M059J (cell line): ENCODE measurements around the gene STAMBP. TPM values are rescaled to one million over a fixed set of nuclear protein-coding genes. Genes with fewer than 3 reads are reported as not detected.
"Not testable (repeated sequence)": the region's sequence is repeated elsewhere in the genome, so short reads cannot be mapped to it uniquely, and the experiment has no call there.

Source experiments
- DNase-seq: peaks from one replicate; pipeline ENCODE4 v3.0.0-alpha.2; 2012; ENCODE audit warnings: low read depth
- total RNA-seq: library from RNA; depleted of rRNA; stranded (reverse); fragments of >200 nt; shearing (Covaris generic); gene quantifications from 2 replicates; pipeline ENCODE4 v1.2.3, GENCODE V29; 2014

The STAMBP gene
- total RNA-seq, 1 experiment from 2014 or later, result 64.5 TPM

DNA sequence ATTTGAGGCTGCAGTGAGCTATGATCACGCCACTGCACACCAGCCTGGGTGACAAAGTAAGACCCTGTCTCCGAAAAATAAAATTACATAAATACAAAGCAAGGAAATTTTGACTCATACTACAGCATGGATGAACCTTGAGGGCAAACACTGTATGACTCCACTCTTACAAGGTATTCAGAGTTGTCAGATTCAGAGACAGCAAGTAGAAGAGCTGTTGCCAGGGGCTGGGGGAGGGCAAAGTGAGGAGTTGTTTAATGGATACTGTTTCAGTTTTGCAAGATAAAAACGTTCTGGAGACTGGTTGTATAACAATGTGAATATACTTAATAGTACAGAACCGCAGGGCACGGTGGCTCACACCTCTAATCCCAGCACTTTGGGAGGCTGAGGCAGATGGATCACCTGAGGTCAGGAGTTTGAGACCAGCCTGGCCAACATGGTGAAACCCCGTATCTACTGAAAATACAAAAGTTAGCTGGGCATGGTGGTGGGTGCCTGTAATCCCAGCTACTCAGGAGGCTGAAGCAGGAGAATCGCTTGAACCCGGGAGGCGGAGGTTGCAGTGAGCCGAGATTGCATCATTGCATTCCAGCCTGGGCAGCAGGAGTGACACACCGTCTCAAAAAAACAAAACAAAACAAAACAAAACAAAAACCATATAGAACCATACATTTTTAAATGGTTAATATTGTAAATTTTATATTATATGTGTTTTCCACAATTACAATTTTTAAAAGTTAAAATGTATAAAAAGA lies 59.0 kb downstream of the STAMBP start:
- peak; percentile 61 for DNase-seq

DNA sequence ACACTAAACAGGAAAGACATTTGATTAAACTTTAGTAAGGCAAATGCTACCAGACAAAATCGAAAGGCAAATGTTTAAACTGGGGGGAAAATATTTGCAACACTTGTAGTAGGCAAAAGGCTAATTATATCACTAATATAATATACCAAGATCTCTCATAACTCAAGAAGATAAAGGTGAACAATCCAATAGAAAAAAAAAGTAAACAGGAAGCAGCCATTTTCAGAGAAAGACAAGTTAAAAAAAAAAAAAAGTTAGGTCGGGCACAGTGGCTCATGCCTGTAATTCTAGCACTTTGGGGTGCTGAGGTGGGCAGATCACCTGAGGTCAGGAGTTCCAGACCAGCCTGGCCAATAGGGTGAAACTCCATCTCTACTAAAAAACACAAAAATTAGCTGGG lies 59.6 kb downstream of the STAMBP start:
- no peak for DNase-seq

DNA sequence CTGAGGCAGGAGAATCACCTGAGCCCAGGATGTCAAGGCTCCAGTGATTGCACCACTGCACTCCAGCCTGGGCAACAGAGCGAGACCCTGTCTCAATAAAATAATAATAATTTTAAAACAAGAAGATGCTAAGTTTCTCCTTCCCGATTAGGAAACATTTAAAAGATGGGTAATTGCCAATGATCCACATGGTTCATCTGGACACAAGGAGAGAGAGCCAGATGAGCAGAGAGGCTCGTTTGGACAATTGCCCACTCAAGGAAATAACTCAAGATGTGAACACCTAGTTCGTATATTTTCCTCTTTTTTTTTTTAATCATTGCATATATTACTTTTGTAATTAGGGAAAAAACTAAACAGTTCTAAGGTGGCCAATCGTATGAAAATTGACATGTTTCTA lies 60.4 kb downstream of the STAMBP start:
- no peak for DNase-seq

DNA sequence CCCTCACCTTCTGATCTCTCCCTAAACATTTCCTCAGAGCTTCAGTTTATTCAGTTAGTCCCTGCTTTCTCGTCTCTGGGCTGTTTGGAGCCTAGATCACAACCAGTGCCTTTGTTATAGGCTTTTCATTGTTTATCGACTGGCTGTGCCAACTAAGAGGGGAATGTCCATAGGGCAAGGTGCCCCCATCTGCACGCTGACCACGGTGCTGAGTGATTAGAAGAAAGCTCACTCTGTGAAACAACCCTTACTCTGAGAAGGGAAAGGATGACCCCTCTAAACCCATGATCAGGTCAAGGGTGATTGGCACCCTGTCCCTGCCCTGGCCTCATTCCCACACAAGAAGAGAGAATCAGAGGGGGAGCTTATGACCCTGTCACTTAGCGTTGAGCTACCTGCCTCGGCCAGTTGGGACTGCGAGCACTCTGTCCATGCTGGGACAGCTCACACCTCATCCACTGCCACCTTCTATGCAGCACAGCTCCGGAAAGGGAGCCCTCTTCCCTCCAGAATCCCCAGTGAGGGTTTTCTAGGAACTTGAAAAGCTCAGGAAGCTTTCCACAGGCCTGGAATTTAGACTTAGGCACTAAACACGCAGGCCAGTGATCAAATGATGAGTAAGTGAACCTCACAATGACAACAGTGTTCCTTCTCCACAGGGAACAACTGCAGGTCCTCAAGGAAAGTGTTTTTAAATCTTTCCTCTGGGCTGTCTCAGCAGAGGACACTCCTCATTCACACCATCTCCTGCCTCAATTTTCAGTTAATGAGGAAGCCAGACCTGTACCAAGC lies 61.7 kb downstream of the STAMBP start:
- peak; percentile 34 for DNase-seq

DNA sequence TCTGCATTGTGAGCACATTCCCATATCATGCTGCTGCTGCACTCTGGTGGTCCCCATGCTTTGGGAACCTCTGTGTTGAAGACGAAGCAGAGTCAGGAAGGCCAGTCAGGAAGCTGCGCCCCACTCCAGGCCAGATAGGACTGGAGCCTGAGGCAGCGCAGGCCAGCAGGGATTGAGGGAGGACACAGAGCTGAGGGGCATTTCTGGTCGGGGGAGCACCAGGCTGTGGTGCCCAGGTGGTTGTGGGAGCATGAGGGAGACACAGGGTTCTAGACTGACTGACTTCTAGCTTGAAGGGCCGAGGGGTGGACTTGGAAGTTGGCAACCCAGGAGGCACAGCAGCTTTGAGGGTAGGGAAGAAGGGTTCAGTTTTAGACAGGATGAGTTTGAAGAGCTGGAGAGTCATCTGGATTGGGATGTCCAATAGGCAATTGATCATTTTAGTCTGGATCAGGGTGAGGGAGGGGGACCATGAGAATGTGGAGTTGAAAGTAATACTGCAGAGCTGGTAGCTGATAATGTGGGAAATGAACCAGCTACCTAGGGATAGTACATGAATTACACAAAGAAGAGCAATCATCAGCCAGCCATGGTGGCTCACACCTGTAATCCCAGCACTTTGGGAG lies 62.6 kb downstream of the STAMBP start:
- no peak for DNase-seq

DNA sequence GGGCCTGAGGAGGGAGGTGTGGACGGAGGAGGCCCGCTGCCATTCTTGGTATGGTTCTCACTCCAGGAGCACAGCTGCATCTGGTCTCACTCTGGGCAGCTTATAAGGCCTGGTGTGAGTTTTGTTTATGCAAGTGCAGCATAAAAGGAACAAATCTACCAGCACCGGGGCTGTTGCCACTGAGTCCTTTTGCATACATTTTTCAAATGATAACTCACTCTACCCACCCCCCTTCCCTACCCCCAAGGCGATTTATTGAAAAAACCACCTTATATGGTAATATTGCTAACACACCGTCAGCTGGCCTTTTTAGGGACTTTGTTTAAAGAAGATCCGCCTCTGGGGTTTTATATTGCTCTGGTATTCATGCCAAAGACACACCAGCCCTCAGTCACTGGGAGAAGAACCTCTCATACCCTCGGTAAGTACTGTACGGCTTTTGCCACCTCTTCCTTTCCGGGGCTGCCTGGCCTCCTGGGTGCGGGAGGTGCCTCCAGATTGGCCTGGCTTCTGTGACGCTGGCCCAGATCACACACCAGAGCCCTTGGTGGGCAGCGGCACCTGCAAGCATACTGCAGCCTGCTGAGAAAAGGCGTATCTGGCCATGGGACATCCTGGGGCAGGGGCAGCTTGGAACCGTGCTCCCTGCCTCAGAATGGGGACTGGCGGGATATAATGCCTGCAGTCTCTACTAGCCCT lies 64.0 kb downstream of the STAMBP start, which contains the start of gene ACTG2:
Gene ACTG2, plus strand, starts transcription at position 378 of the 699 bp plus-strand sequence. CDS start 8,304 bp downstream, outside the sequence.
- DNase-seq, result no peak

DNA sequence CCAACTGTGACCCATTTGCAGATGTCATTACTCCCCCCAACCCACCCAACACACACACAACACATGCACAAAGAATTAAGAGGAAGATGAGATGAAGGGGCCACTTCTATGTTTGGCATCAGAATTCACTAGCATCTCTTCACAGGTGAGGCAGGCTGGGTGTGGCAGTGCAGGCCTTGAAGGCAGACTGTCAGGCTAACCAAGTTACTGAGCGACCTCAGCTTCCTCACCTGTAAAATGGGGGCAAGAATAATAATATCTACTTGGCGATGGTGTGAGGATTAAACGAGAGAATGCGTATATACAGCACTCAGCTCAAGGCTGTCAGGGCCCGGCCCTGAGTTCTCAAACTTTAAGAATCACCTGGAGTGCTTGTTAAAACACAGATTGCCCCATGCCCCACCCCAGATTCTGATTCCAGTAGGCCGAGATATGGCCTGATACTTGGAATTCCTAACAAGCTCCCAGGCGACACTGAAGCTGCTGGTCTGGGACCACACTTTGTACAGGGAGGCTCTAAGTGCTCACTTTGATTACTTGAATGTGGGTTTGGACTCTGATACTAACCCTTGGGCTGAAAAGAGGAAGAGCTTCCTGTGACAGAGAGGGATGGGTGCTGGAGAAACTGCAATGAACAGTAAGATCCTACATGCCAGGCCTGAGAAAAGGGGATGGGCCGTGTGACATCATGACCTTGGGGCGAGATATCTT lies 65.2 kb downstream of the STAMBP start:
- DNase-seq, result no peak

DNA sequence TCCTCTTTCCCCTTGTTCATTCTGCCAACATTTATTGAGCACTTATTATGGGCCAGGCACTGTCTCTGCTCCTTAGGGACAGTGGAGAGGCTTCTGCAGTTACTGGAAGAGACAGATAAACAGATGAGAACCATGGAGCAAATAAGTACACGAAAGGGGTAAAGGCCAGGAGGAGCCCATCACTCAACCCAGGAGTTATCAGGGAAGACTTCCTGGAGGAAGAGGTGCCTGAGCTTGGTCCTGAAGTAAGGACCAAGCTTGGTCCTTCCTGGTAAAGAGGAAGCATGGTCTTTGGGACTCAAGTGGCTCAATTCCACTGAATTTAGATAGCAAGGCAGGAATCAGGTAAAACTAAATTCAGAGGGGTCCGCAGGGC lies 65.7 kb downstream of the STAMBP start:
- DNase-seq, result no peak

DNA sequence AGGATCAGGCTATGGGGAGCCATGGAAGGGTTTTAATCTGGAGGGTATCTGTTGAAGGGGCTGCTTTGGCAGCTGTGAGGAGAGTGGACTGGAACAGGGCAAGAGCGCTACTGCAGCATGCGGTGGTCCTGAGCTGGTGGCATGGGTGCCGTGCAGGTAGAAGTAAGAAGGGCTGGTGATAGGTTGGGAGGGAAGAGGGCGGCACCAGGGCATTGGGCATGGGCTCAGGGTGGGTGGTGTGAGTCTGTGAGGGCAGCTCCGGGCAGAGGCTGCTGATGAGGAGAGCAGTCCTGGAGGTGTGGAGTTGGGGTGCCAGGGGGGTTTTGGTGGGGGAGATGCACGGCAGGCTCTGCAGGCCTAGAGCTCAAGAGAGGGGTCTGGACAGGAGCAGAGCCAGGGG lies 66.1 kb downstream of the STAMBP start:
- no peak for DNase-seq

DNA sequence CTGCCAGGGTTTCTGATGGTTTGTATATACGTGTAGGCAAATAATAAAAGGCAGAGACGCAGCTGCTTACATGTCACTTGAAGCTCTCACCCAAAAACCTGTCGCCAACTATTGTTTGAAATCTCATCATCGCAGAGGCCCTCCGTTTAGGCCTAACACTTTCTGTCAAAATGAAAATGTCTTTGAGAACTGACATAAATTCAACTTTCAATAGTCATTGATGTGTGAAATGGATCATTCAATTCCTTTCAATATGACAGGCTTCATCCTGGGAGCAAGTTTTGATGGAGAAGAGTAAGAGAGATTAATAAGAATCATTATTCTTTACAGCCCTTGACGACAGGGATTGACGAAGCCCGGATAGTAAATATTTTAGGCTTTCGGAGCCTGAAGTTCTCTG lies 66.7 kb downstream of the STAMBP start:
- no peak for DNase-seq

DNA sequence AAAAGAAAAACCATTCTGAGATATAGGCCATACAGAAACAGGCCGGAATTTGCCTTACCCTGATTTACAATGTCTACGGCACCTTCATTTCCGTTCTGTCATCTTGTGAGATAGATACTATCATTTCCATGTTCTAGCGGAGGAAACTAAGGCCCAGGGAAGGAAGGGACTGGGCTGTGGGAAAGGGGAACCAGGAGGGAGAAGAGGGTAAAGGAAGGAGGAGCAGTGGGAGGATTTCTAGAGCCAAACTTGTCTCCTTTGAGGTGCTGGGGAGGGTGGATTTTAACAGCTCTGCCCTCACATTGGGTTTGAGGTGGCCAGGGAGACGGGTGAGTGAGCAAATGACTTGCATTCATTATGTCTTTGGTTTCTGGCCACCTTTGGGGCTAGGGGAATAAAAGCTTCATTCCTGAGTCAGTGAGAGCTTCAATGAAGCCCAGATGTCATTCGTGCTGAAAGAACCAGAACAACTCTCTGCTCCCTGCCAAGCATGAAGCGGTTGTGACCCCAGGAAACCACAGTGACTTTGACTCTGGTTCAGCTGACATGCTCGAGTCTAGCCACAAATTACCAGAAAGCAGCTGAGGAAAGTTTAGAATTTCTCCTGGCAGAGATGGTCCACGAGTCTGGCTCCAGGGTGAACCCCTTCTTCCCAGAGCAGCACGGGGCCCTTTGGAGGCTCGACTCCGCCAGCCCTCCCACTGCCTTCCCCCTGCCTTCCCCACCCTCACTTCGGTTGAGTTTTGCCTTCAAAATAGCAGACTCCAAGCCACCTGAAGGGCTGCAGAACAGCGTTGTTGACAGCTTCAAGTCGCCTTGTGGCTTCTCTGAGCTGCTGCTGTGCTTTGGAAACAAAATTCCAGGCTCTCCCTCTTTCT lies 67.8 kb downstream of the STAMBP start:
- peak; percentile 89 for DNase-seq

DNA sequence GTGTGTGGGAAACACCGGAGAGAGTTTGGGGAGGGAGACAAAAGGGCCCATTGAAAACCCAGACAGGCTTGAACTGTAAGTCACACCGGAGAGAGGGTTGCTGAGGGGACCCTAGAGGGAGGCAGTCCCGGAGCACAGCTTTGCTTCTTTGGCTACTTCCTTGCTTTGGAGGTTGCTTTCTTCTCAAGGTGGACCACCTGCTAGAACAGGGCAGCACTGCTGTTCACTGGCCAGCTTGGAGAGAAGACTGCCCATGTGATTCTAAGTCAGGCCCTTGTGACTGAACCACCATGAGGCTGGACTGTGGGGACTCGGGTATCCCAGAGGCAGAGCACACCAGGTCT lies 68.5 kb downstream of the STAMBP start:
- no peak for DNase-seq

DNA sequence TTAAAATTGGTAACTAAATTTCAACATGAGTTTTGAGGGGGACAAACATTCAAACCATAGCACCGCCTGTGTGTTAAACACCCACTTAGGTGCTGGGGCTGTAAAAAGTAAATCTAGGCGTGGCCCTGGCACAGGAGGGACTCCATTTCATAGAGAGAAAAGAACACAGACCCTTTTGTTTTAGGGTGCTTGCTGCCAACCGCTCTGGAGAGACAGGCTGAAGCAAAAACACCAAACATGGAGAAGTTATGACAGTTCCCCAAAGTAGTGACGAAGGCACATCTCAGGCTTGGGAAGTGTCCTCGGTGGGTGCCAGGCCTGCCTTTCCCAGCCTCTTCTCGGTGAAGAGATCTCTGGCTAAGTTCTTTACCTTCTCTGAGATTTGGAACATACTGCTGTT lies 69.2 kb downstream of the STAMBP start:
- DNase-seq, result no peak

DNA sequence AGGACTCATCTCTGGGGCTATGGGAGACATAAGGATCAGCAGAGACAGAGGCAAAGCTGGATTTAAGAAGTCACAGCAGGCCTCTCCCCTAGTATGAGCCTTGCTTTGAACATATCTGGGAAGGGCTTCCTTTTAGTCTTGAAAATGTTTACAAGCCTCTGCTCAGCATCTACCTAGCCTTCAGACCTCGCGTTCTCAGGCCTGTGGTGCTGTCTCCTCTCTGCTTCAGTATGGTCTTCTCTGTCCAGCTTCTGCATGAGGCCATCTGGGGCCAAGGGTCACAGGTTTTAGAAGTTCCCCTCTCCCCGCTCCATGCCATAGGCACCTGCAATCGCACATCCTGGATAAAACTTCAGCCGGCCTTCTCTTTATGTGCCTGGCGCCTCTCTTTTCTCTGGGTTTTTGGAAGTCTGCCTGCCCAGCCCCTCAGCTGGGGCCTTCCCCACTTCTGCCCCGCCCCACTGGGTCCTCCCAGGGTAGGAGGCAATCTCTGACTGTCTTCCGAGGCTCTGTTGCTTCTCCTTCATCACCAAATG lies 71.1 kb downstream of the STAMBP start:
- DNase-seq, result no peak

DNA sequence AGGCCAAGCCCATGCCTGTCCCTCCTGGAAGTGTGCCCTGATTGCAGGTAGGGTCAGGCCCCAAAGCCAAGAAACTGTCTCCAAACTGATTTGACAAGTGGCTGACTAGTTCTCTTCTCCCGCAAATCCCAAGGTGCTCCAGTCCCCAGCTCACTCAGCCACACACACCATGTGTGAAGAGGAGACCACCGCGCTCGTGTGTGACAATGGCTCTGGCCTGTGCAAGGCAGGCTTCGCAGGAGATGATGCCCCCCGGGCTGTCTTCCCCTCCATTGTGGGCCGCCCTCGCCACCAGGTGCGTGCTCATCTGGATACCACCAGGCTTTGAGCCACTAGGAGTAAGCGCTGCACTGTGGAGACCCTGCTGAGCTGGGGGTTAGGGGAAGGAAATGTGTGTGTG lies 72.4 kb downstream of the STAMBP start:
- no peak for DNase-seq

DNA sequence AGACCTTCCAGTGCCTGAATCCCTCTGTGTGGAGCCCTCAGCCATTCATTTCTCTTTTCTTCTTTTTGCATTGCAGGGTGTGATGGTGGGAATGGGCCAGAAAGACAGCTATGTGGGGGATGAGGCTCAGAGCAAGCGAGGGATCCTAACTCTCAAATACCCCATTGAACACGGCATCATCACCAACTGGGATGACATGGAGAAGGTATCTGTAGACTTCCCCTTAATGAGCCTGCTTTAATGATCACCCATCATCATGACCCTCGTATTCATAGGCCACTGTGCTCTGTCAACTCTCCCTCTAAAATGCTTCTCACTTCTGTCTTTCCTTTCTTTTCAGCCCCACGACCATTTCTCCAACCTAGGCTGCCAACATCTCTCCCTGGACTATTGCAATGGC lies 73.5 kb downstream of the STAMBP start:
- DNase-seq, result no peak

DNA sequence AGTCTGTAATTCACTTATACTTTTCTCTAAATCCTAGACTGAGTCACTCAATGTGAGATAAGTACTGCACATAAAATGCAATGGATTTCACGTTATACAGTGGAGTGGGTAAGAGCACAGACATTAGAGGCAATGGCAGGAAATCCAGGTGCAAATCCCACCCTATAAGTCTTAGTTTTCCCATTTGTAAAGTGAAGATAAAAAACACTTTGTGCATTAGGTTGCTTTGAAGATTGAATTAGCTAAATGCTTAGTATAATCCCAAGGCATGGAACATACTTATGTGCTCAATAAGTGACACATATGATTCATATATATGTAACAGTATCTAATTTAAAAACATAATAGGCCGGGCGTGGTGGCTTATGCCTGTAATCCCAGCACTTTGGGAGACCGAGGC lies 74.6 kb downstream of the STAMBP start:
- no peak for DNase-seq

DNA sequence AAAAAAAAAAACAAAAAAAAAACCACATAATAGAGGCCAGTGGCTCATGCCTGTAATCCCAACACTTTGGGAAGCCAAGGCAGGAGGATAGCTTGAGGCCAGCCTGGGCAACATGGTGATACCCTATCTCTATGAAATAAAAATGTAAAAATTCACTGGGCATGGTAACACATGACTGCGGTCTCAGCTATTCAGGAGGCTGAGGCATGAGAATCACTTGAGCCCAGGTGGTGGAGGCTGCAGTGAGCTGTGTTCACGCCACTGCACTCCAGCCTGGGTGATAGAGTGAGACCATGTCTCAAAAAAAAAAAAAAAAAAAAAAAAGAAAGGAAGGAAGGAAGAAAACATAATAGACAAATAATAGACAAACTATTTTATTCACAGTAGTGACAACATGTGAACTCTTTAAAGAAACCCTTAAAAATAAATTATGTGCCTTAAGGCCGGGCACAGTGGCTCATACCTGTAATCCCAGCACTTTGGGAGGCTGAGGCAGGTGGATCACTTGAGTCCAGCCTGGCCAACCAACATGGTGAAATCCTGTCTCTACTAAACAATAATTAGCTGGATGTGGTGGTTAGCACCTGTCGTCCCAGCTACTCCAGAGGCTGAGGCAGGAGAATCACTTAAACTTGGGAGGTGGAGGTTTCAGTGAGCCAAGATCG lies 75.3 kb downstream of the STAMBP start:
- DNase-seq, result not testable (repeated sequence)

DNA sequence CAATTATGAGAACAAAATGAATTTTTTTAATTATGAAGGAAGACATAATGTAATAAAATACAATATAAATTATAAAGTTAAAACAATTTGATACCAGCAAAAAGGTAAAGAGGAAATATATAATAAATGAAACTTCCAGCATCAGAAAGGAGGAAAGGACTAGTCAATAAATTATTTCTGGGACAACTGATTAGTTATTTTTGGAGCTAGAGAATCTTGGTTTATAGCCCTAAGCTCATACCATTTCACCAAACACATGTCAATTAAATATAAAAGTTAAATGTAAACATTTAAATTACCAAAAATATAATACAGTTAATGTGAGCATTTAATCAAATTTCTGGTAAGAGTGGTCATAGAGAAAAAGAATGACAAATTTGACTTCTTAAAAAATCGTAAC lies 76.2 kb downstream of the STAMBP start:
- DNase-seq, result no peak
